CD4-positive, alpha-beta T cell (primary cell): Measurements from ENCODE around the gene EFTUD2. TPM values are rescaled to one million over a fixed set of nuclear protein-coding genes. Genes with fewer than 3 reads are reported as not detected.

Experiments used
- ATAC-seq: fragments of 200-7000 bp; cut with Tn5 transposase; one replicate; pipeline ENCODE4 v1.10.0; 2022; ENCODE audit warnings: mild to moderate bottlenecking; ENCODE audit not compliant: poor library complexity
- CTCF ChIA-PET: fragments of 350-600 bp; sonication (Branson Sonifier 250); formaldehyde crosslinking; loops from one replicate; lab custom pipeline; 2021; ENCODE audit warnings: antibody characterized with exemption, inconsistent platforms; lab: Charles Lee
- POLR2A ChIA-PET: fragments of 350-600 bp; sonication (Branson Sonifier 250); formaldehyde crosslinking; loops from one replicate; lab custom pipeline; 2021; ENCODE audit warnings: antibody characterized with exemption, inconsistent platforms; lab: Charles Lee
- DNase-seq, 14 experiments: peaks; one replicate each; pipeline ENCODE4 v3.0.0-alpha.2; 2013 to 2020; ENCODE audit warnings: mixed read lengths in 2 of 14
- H3K27ac ChIP-seq, 2 donors: one replicate each; pipeline versions ENCODE4 v1.5.1 to v1.7.0; 2013; ENCODE audit warnings: low read length in 2 of 2, low read depth in 1 of 2, mild to moderate bottlenecking in 1 of 2
- H3K27me3 ChIP-seq, 2 experiments: 1 replicate in 1 of 2; 2 replicates in 1 of 2; pipeline versions ENCODE4 v1.6.1 to v1.7.0; 2013; ENCODE audit warnings: low read length in 2 of 2, control low read depth in 1 of 2, mild to moderate bottlenecking in 1 of 2, moderate library complexity in 1 of 2; ENCODE audit not compliant: insufficient read depth in 2 of 2, control insufficient read depth in 1 of 2
- H3K36me3 ChIP-seq: one replicate; pipeline ENCODE4 v1.6.1; 2013; ENCODE audit warnings: low read length, control low read depth; ENCODE audit not compliant: insufficient read depth
- H3K4me1 ChIP-seq: one replicate; pipeline ENCODE4 v1.6.1; 2013; ENCODE audit warnings: low read length, control low read depth; ENCODE audit not compliant: insufficient read depth
- H3K4me3 ChIP-seq: one replicate; pipeline ENCODE4 v1.5.1; 2013; ENCODE audit warnings: mild to moderate bottlenecking, low read length, moderate library complexity
- H3K9me3 ChIP-seq, 2 experiments: 1 replicate in 1 of 2; 2 replicates in 1 of 2; pipeline versions ENCODE4 v1.6.1 to v1.7.0; 2013; ENCODE audit warnings: low read length in 2 of 2, mild to moderate bottlenecking in 2 of 2, control low read depth in 1 of 2, moderate library complexity in 1 of 2; ENCODE audit not compliant: control insufficient read depth in 1 of 2, insufficient read depth in 1 of 2
- H3K27ac Mint-ChIP-seq: one replicate; pipeline ENCODE4 v1.8.0; 2020; ENCODE audit warnings: mixed read lengths
- H3K27me3 Mint-ChIP-seq: one replicate; pipeline ENCODE4 v1.8.0; 2021; ENCODE audit warnings: mixed read lengths
- H3K36me3 Mint-ChIP-seq: one replicate; pipeline ENCODE4 v1.8.0; 2021; ENCODE audit warnings: low read depth, mixed read lengths
- H3K4me1 Mint-ChIP-seq: one replicate; pipeline ENCODE4 v1.8.0; 2021; ENCODE audit warnings: low read depth, mixed read lengths
- H3K4me3 Mint-ChIP-seq: one replicate; pipeline ENCODE4 v1.8.0; 2020; ENCODE audit warnings: mild to moderate bottlenecking, mixed read lengths
- H3K9me3 Mint-ChIP-seq: one replicate; pipeline ENCODE4 v1.8.0; 2020; ENCODE audit warnings: mixed read lengths
- intact Hi-C, 2 experiments: fragments of 100-400 bp; cut with DNase I in 1 of 2; cut with micrococcal nuclease in 1 of 2; formaldehyde crosslinking; loops; one replicate each; pipeline versions ENCODE4 v1.15.1 to v1.9.0; 2023 to 2025; cut with DNase I, micrococcal nuclease
- total RNA-seq, 174 experiments: library from RNA in 2 of 174; stranded (reverse) in 2 of 174; gene quantifications; one replicate each; pipeline ENCODE4 v1.2.3 and lab custom pipeline; 2021 to 2026
- TF ChIP-seq, protein P1 (sequence below): fragments of 200-600 bp; IDR thresholded peaks from one replicate; pipeline ENCODE4 v1.8.0; 2022; ENCODE audit warnings: antibody characterized with exemption, mild to moderate bottlenecking

The EFTUD2 gene
- total RNA-seq, 2 experiments from 2014 or later, result 105 to 112 TPM

DNA sequence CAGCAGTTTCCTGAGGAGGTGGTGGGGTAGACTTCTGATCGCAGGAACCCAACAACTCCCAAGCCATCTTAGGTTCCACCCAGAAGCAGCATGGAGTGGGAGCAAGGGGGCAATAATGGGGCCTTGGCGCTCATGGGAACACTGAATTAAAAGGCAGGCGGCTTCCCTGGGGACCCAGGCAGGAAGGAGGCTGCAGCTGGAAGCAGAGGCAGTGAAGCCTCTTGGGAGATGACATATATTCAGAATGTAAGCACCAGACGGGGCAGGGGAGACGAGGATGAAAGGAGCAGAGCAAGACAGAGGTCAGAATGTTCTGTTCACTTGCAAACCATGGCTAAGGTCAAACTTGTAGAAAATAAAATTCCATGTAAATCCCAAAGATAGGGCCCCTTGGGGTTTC, 48.6 kb downstream of the EFTUD2 start:
- CTCF ChIA-PET, result no interaction called here
- no peaks in the 10 kb centered on the region for H3K27me3 ChIP-seq
- H3K4me1 ChIP-seq, result no peaks in the 10 kb centered on the region
- H3K9me3 ChIP-seq, result no peaks in the 10 kb centered on the region
- no peaks in the 10 kb centered on the region for H3K4me1 Mint-ChIP-seq
- peaks cover 52% of the 10 kb centered on the region for H3K36me3 ChIP-seq
- H3K9me3 Mint-ChIP-seq, result no peaks in the 10 kb centered on the region
- H3K4me3 ChIP-seq, result no peak overlapping the region
- ATAC-seq (no peak), DNase-seq (no peak)
- no peak overlapping the region for H3K27ac Mint-ChIP-seq
- no peak overlapping the region for H3K4me3 Mint-ChIP-seq
- no peaks in the 10 kb centered on the region for H3K27me3 Mint-ChIP-seq
- intact Hi-C loops, result no loop called here
- H3K36me3 Mint-ChIP-seq, result peaks cover 57% of the 10 kb centered on the region
- POLR2A ChIA-PET, result no interaction called here
- TF ChIP-seq, protein P1, sequence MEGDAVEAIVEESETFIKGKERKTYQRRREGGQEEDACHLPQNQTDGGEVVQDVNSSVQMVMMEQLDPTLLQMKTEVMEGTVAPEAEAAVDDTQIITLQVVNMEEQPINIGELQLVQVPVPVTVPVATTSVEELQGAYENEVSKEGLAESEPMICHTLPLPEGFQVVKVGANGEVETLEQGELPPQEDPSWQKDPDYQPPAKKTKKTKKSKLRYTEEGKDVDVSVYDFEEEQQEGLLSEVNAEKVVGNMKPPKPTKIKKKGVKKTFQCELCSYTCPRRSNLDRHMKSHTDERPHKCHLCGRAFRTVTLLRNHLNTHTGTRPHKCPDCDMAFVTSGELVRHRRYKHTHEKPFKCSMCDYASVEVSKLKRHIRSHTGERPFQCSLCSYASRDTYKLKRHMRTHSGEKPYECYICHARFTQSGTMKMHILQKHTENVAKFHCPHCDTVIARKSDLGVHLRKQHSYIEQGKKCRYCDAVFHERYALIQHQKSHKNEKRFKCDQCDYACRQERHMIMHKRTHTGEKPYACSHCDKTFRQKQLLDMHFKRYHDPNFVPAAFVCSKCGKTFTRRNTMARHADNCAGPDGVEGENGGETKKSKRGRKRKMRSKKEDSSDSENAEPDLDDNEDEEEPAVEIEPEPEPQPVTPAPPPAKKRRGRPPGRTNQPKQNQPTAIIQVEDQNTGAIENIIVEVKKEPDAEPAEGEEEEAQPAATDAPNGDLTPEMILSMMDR, result no peak
- no peak overlapping the region for H3K27ac ChIP-seq

DNA sequence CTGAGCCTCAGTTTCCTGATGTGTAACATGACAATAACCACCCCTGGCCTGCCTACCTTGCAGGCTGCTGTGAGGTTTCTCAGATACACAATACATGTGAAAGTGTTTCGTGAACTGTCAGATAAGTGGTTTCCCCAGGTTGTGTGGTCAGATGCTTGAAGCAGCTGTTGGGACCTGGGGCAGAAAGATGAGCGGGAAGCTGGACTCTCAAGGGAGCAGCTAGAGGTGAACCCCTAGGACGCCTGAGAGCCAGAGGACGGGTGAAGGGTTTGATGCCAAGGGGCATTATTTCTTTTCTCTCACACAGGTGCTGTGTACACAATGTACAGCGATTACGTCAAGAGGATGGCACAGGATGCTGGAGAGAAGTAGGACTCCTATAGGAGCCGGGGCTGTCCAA, 49.2 kb downstream of the EFTUD2 start:
- ATAC-seq, result no peak
- Histone ChIP-seq H3K4me3 (no peak overlapping the region), H3K27me3 (no peaks in the 10 kb centered on the region), H3K36me3 (peaks cover 46% of the 10 kb centered on the region), H3K27ac (no peak overlapping the region), H3K9me3 (no peaks in the 10 kb centered on the region), H3K4me1 (no peaks in the 10 kb centered on the region)
- Mint-ChIP-seq H3K27me3 (no peaks in the 10 kb centered on the region), H3K36me3 (peaks cover 53% of the 10 kb centered on the region), H3K4me1 (no peaks in the 10 kb centered on the region), H3K4me3 (no peak overlapping the region), H3K27ac (no peak overlapping the region), H3K9me3 (no peaks in the 10 kb centered on the region)
- ChIA-PET POLR2A (no interaction called here), CTCF (no interaction called here)
- intact Hi-C loops, result no loop called here
- TF ChIP-seq, protein P1, result no peak
- DNase-seq, result no peak

DNA sequence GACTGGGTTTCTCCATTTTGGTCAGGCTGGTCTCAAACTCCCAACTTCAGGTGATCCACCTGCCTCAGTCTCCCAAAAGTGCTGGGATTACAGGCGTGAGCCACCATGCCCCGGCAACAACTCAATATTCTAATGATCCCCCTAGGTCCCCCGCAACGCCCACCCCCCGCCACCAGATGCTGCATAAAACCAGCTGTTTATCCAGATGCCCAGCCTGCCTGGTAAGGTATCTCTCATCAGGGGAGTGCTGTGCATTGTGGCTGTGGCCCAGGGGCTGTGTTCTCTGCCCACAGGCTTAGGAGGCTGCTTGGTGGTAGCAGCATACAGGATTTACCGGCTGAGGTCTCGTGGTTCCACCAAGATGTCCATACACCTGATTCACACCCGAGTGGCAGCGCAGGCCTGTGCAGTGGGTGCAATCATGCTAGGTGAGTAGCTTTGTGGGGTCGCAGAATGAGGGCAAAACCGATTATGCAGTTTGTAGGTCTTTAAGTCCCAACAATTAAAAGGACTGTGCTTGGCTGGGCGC, 50.2 kb downstream of the EFTUD2 start:
- no peaks in the 10 kb centered on the region for H3K9me3 Mint-ChIP-seq
- H3K4me3 Mint-ChIP-seq, result no peak overlapping the region
- ChIA-PET CTCF (no interaction called here), POLR2A (no interaction called here)
- Histone ChIP-seq H3K27me3 (no peaks in the 10 kb centered on the region), H3K4me3 (no peak overlapping the region), H3K27ac (no peak overlapping the region), H3K4me1 (no peaks in the 10 kb centered on the region), H3K9me3 (no peaks in the 10 kb centered on the region), H3K36me3 (peaks cover 36% of the 10 kb centered on the region)
- H3K27ac Mint-ChIP-seq, result no peak overlapping the region
- TF ChIP-seq, protein P1, result no peak
- DNase-seq, result no peak
- peaks cover 43% of the 10 kb centered on the region for H3K36me3 Mint-ChIP-seq
- H3K27me3 Mint-ChIP-seq, result no peaks in the 10 kb centered on the region
- H3K4me1 Mint-ChIP-seq, result no peaks in the 10 kb centered on the region
- no peak for ATAC-seq
- intact Hi-C loops, result no loop called here
